SK-N-SH (cell line): Measurements from ENCODE around the gene MARF1.

Experiments
- CHD2 ChIP-seq: fragments of 150-350 bp; IDR thresholded peaks from 2 replicates; pipeline ENCODE4 v1.6.1; 2018; ENCODE audit warnings: low read length; ENCODE audit not compliant: partially characterized antibody
- EZH2phosphoT487 ChIP-seq: fragments of 200-600 bp; sonication (generic); IDR thresholded peaks from 2 replicates; pipeline ENCODE4 v1.6.1; 2017; ENCODE audit warnings: low read depth, mixed run types, mild to moderate bottlenecking, antibody characterized with exemption, moderate library complexity, borderline replicate concordance
- RFX5 ChIP-seq: IDR thresholded peaks from 2 replicates; pipeline ENCODE4 v1.6.1; 2012; ENCODE audit warnings: mild to moderate bottlenecking, improper control_type of control experiment, low read length
- TF ChIP-seq, protein P1 (sequence below): fragments of 200-600 bp; sonication (generic); IDR thresholded peaks from 2 replicates; pipeline ENCODE4 v1.6.1; 2017; ENCODE audit warnings: antibody characterized with exemption, mild to moderate bottlenecking, moderate library complexity

DNA sequence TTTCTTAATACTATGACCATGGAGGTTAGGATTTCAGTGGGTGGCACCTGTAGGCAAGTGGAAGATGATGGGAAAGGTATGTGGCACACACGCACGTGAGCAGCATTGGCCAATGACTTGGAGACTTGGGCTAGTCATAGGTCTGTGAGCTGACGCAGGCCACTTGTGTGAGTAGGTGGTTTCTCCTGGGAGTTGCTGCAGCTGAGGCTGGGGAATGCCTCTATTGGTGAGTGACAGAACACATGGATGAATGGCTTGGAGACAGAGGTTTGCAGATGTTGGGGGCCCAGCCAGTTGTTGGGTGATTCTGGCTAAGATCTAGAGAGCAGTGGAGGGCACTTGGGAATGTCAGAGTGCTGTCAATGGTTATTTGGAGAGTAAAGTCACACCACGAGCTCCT is 64.1 kb downstream of the MARF1 start:
- TF ChIP-seq CHD2 (no peak), EZH2phosphoT487 (no peak), RFX5 (no peak)
- TF ChIP-seq, protein P1, sequence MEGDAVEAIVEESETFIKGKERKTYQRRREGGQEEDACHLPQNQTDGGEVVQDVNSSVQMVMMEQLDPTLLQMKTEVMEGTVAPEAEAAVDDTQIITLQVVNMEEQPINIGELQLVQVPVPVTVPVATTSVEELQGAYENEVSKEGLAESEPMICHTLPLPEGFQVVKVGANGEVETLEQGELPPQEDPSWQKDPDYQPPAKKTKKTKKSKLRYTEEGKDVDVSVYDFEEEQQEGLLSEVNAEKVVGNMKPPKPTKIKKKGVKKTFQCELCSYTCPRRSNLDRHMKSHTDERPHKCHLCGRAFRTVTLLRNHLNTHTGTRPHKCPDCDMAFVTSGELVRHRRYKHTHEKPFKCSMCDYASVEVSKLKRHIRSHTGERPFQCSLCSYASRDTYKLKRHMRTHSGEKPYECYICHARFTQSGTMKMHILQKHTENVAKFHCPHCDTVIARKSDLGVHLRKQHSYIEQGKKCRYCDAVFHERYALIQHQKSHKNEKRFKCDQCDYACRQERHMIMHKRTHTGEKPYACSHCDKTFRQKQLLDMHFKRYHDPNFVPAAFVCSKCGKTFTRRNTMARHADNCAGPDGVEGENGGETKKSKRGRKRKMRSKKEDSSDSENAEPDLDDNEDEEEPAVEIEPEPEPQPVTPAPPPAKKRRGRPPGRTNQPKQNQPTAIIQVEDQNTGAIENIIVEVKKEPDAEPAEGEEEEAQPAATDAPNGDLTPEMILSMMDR, result no peak
